GM12892 (cell line): ENCODE measurements around the gene ANTXR1.

Experiments used
- DNase-seq: peaks from one replicate; pipeline ENCODE4 v3.0.0; 2011; ENCODE audit not compliant: insufficient read length
- FAIRE-seq: peaks from 2 replicates; lab custom pipeline; 2011; peaks lifted over from hg19 to GRCh38; lab: Jason Lieb, UNC
- POLR2A ChIP-seq: IDR thresholded peaks from 2 replicates; pipeline ENCODE4 v1.6.1; 2011; ENCODE audit warnings: low read depth, low read length, control low read depth
- POLR2AphosphoS5 ChIP-seq: IDR thresholded peaks from 2 replicates; pipeline ENCODE4 v1.6.1; 2011; ENCODE audit warnings: low read depth, low read length, control low read depth
- TAF1 ChIP-seq: IDR thresholded peaks from 2 replicates; pipeline ENCODE4 v1.6.1; 2011; ENCODE audit warnings: low read depth, mild to moderate bottlenecking, control low read depth, low read length, borderline replicate concordance

The ANTXR1 gene

GRCh38 chr2:69081001-69081580 is 68.1 kb downstream of the ANTXR1 start:
- DNase-seq = no peak
- no peak for TF ChIP-seq TAF1
- TF ChIP-seq POLR2A = no peak
- no peak for TF ChIP-seq POLR2AphosphoS5
- FAIRE-seq = no peak

GRCh38 chr2:69081757-69082156 is 68.8 kb downstream of the ANTXR1 start:
- TF ChIP-seq POLR2AphosphoS5 (no peak), POLR2A (no peak), TAF1 (no peak)
- FAIRE-seq (no peak), DNase-seq (no peak)

GRCh38 chr2:69082430-69082997 is 69.5 kb downstream of the ANTXR1 start:
- FAIRE-seq (peak; percentile 9), DNase-seq (no peak)
- TF ChIP-seq POLR2AphosphoS5 = no peak
- no peak for TF ChIP-seq TAF1
- no peak for TF ChIP-seq POLR2A

GRCh38 chr2:69083235-69083748 is 70.3 kb downstream of the ANTXR1 start:
- DNase-seq = no peak
- FAIRE-seq = no peak
- TF ChIP-seq TAF1 = no peak
- TF ChIP-seq POLR2A = no peak
- no peak for TF ChIP-seq POLR2AphosphoS5

- DNase-seq (no peak), FAIRE-seq (no peak)
- TF ChIP-seq POLR2AphosphoS5 = no peak
- no peak for TF ChIP-seq TAF1
- TF ChIP-seq POLR2A = no peak
Measured at GRCh38 chr2:69084492-69084891, 71.5 kb downstream of the ANTXR1 start.

- no peak for TF ChIP-seq TAF1
- no peak for TF ChIP-seq POLR2A
- TF ChIP-seq POLR2AphosphoS5 = no peak
- DNase-seq (no peak), FAIRE-seq (no peak)
Measured at GRCh38 chr2:69086466-69086865, 73.5 kb downstream of the ANTXR1 start.

GRCh38 chr2:69087211-69087911 is 74.4 kb downstream of the ANTXR1 start:
- DNase-seq (no peak), FAIRE-seq (no peak)
- TF ChIP-seq POLR2AphosphoS5 (no peak), TAF1 (no peak), POLR2A (no peak)

GRCh38 chr2:69087912-69088240 is 74.9 kb downstream of the ANTXR1 start:
- no peak for DNase-seq
- FAIRE-seq = no peak
- no peak for TF ChIP-seq TAF1
- no peak for TF ChIP-seq POLR2AphosphoS5
- no peak for TF ChIP-seq POLR2A

GRCh38 chr2:69088466-69088865 is 75.5 kb downstream of the ANTXR1 start:
- DNase-seq (no peak), FAIRE-seq (no peak)
- TF ChIP-seq POLR2A (no peak), POLR2AphosphoS5 (no peak), TAF1 (no peak)

- DNase-seq = no peak
- no peak for FAIRE-seq
- TF ChIP-seq TAF1 = no peak
- TF ChIP-seq POLR2A = no peak
- no peak for TF ChIP-seq POLR2AphosphoS5
Measured at GRCh38 chr2:69089266-69089665, 76.3 kb downstream of the ANTXR1 start.

GRCh38 chr2:69089998-69090397 is 77.0 kb downstream of the ANTXR1 start:
- FAIRE-seq (no peak), DNase-seq (no peak)
- TF ChIP-seq TAF1 = no peak
- no peak for TF ChIP-seq POLR2AphosphoS5
- TF ChIP-seq POLR2A = no peak

- DNase-seq = no peak
- FAIRE-seq = no peak
- TF ChIP-seq TAF1 (no peak), POLR2AphosphoS5 (no peak), POLR2A (no peak)
Measured at GRCh38 chr2:69090820-69091219, 77.8 kb downstream of the ANTXR1 start.

- no peak for FAIRE-seq
- DNase-seq = no peak
- TF ChIP-seq TAF1 (no peak), POLR2A (no peak)
Measured at GRCh38 chr2:69092857-69093256, 79.9 kb downstream of the ANTXR1 start.
